SK-N-MC (cell line): Measurements from ENCODE around the gene NODAL.

Source experiments
- DNase-seq: peaks from one replicate; pipeline ENCODE4 v3.0.0-alpha.2; 2011; ENCODE audit warnings: low read depth, low spot score
- H3K27ac ChIP-seq: fragments of 200-600 bp; sonication (generic); 2 replicates; pipeline ENCODE4 v1.5.1; 2016; ENCODE audit warnings: mixed run types
- H3K36me3 ChIP-seq: fragments of 200-600 bp; sonication (generic); 2 replicates; pipeline ENCODE4 v1.6.1; 2017; ENCODE audit warnings: antibody characterized with exemption, low read length, mixed read lengths; ENCODE audit not compliant: insufficient read depth
- H3K4me3 ChIP-seq: fragments of 200-600 bp; sonication (generic); 2 replicates; pipeline ENCODE4 v1.5.1; 2016
- H3K9ac ChIP-seq: fragments of 200-600 bp; sonication (generic); 2 replicates; pipeline ENCODE4 v1.8.0; 2017; ENCODE audit warnings: mixed run types, mixed read lengths; ENCODE audit not compliant: insufficient read length
- H3K9me3 ChIP-seq: fragments of 200-600 bp; sonication (generic); 2 replicates; pipeline ENCODE4 v1.6.1; 2017; ENCODE audit warnings: low read depth, mild to moderate bottlenecking, antibody characterized with exemption, low read length, moderate library complexity, mixed read lengths
- EZH2 ChIP-seq: fragments of 200-600 bp; sonication (generic); IDR thresholded peaks from one replicate; pipeline ENCODE4 v1.6.1; 2017; ENCODE audit warnings: antibody characterized with exemption
- FOXP2 ChIP-seq: optimal IDR thresholded peaks from 2 replicates; pipeline ENCODE3; 2011; ENCODE audit warnings: mild to moderate bottlenecking, moderate library complexity; ENCODE audit not compliant: insufficient read depth; ENCODE audit errors: extremely low read length, control extremely low read depth
- POLR2AphosphoS5 ChIP-seq: IDR thresholded peaks from 2 replicates; pipeline ENCODE4 v1.6.1; 2012; ENCODE audit warnings: mild to moderate bottlenecking, low read depth, low read length, borderline replicate concordance

NODAL gene

GRCh38 chr10:70444744-70445143, 3.3 kb upstream of the NODAL start:
- DNase-seq = no peak
- Histone ChIP-seq H3K4me3 (no peak overlapping the region), H3K9me3 (no peaks in the 10 kb centered on the region), H3K9ac (no peak overlapping the region), H3K36me3 (no peaks in the 10 kb centered on the region), H3K27ac (no peak overlapping the region)
- TF ChIP-seq POLR2AphosphoS5 (no peak), EZH2 (no peak), FOXP2 (no peak)

GRCh38 chr10:70442332-70442988, 979 bp upstream of the NODAL start:
- TF ChIP-seq FOXP2 (no peak), POLR2AphosphoS5 (no peak), EZH2 (no peak)
- H3K9me3 ChIP-seq = no peaks in the 10 kb centered on the region
- H3K4me3 ChIP-seq = no peak overlapping the region
- H3K36me3 ChIP-seq = no peaks in the 10 kb centered on the region
- H3K27ac ChIP-seq = no peak overlapping the region
- DNase-seq = no peak
- H3K9ac ChIP-seq = no peak overlapping the region

- Histone ChIP-seq H3K9me3 (no peaks in the 10 kb centered on the region), H3K9ac (no peak overlapping the region), H3K4me3 (no peak overlapping the region), H3K36me3 (no peaks in the 10 kb centered on the region), H3K27ac (no peak overlapping the region)
- TF ChIP-seq POLR2AphosphoS5 (no peak), EZH2 (no peak), FOXP2 (no peak)
- DNase-seq = no peak
Observed at GRCh38 chr10:70441895-70442309, 421 bp upstream of the NODAL start.

GRCh38 chr10:70440296-70441160, 953 bp downstream of the NODAL start:
- H3K9ac ChIP-seq = no peak overlapping the region
- DNase-seq = no peak
- TF ChIP-seq POLR2AphosphoS5 (no peak), FOXP2 (no peak), EZH2 (no peak)
- H3K4me3 ChIP-seq = peak overlapping the region; percentile 43; the same call in 1 of the 2 replicates
- H3K9me3 ChIP-seq = no peaks in the 10 kb centered on the region
- no peak overlapping the region for H3K27ac ChIP-seq
- H3K36me3 ChIP-seq = no peaks in the 10 kb centered on the region

GRCh38 chr10:70437721-70438120, 3.8 kb downstream of the NODAL start:
- Histone ChIP-seq H3K9me3 (no peaks in the 10 kb centered on the region), H3K9ac (no peak overlapping the region), H3K27ac (no peak overlapping the region), H3K4me3 (no peak overlapping the region), H3K36me3 (no peaks in the 10 kb centered on the region)
- TF ChIP-seq EZH2 (no peak), FOXP2 (no peak)
- no peak for DNase-seq

GRCh38 chr10:70435241-70436085, 6.0 kb downstream of the NODAL start:
- Histone ChIP-seq H3K36me3 (no peaks in the 10 kb centered on the region), H3K27ac (no peak overlapping the region), H3K4me3 (no peak overlapping the region), H3K9me3 (no peaks in the 10 kb centered on the region), H3K9ac (no peak overlapping the region)
- TF ChIP-seq POLR2AphosphoS5 (no peak), EZH2 (no peak), FOXP2 (no peak)
- no peak for DNase-seq

- TF ChIP-seq FOXP2 (no peak), POLR2AphosphoS5 (no peak), EZH2 (no peak)
- no peak for DNase-seq
- no peaks in the 10 kb centered on the region for H3K9me3 ChIP-seq
- no peaks in the 10 kb centered on the region; the same call in 1 of the 2 replicates for H3K36me3 ChIP-seq
- H3K27ac ChIP-seq = no peak overlapping the region
- H3K4me3 ChIP-seq = no peak overlapping the region
- no peak overlapping the region for H3K9ac ChIP-seq
Observed at GRCh38 chr10:70433581-70434280, 7.8 kb downstream of the NODAL start.

GRCh38 chr10:70432561-70433263, 8.8 kb downstream of the NODAL start:
- TF ChIP-seq EZH2 (no peak), POLR2AphosphoS5 (no peak), FOXP2 (no peak)
- peaks cover 2% of the 10 kb centered on the region; the same call in 1 of the 2 replicates for H3K36me3 ChIP-seq

More at GRCh38 chr10:70432561-70433263, 8.8 kb downstream of the NODAL start:
- H3K4me3 ChIP-seq = no peak overlapping the region
- H3K9me3 ChIP-seq = no peaks in the 10 kb centered on the region
- no peak for DNase-seq
- no peak overlapping the region for H3K27ac ChIP-seq
- no peak overlapping the region for H3K9ac ChIP-seq
